PC-3 (cell line): Measurements from ENCODE around the gene KIF5C. TPM values are rescaled to one million over a fixed set of nuclear protein-coding genes. Genes with fewer than 3 reads are reported as not detected.

ENCODE experiments used
- ATAC-seq: fragments of 200-7000 bp; cut with Tn5 transposase; 2 replicates; pipeline ENCODE4 v1.9.1; 2020; ENCODE audit warnings: mild to moderate bottlenecking, moderate library complexity
- BruUV-seq: library from RNA; stranded (reverse); fragments of 400-500 nt; replicated peaks from 2 replicates; lab custom pipeline; 2021; lab: Mats Ljungman, UMichigan
- CTCF ChIA-PET: fragments of 300-600 bp; sonication (Branson Sonifier 250); formaldehyde crosslinking; loops from one replicate; lab custom pipeline; 2022; ENCODE audit warnings: antibody characterized with exemption; lab: Charles Lee
- POLR2A ChIA-PET: fragments of 300-600 bp; sonication (Branson Sonifier 250); formaldehyde crosslinking; loops from one replicate; lab custom pipeline; 2022; ENCODE audit warnings: antibody characterized with exemption; ENCODE audit not compliant: unreplicated experiment; lab: Charles Lee
- DNase-seq: peaks from one replicate; pipeline ENCODE4 v3.0.0-alpha.2; 2015
- H2AFZ ChIP-seq: fragments of 300-600 bp; sonication (generic); 2 replicates; pipeline ENCODE4 v1.6.0; 2016; ENCODE audit warnings: antibody characterized with exemption, low read length
- H3F3A ChIP-seq: fragments of 300-600 bp; sonication (generic); one replicate; pipeline ENCODE4 v1.6.0; 2017; ENCODE audit warnings: antibody characterized with exemption, low read length, control low read depth, mild to moderate bottlenecking; ENCODE audit not compliant: unreplicated experiment
- H3K27ac ChIP-seq: fragments of 300-600 bp; sonication (generic); 2 replicates; pipeline ENCODE4 v1.5.1; 2016; ENCODE audit warnings: mild to moderate bottlenecking, low read length
- H3K27me3 ChIP-seq: fragments of 300-600 bp; sonication (generic); 2 replicates; pipeline ENCODE4 v1.6.1; 2016; ENCODE audit warnings: low read length, mixed read lengths
- H3K36me3 ChIP-seq: fragments of 300-600 bp; sonication (generic); 2 replicates; pipeline ENCODE4 v1.6.1; 2016; ENCODE audit warnings: low read depth, mixed run types, low read length, mixed read lengths
- H3K4me1 ChIP-seq: fragments of 300-600 bp; sonication (generic); 2 replicates; pipeline ENCODE4 v1.5.1; 2016; ENCODE audit warnings: low read length; ENCODE audit not compliant: insufficient read depth
- H3K4me2 ChIP-seq: fragments of 300-600 bp; sonication (generic); 2 replicates; pipeline ENCODE4 v1.6.0; 2016; ENCODE audit warnings: low read length
- H3K4me3 ChIP-seq: fragments of 300-600 bp; sonication (generic); 2 replicates; pipeline ENCODE4 v1.5.1; 2016; ENCODE audit warnings: mild to moderate bottlenecking, low read length, mixed read lengths
- H3K79me2 ChIP-seq: fragments of 300-600 bp; sonication (generic); 2 replicates; pipeline ENCODE4 v1.6.1; 2017; ENCODE audit warnings: low read length, mixed read lengths
- H3K9ac ChIP-seq: fragments of 300-600 bp; sonication (generic); 2 replicates; pipeline ENCODE4 v1.6.0; 2016; ENCODE audit warnings: mild to moderate bottlenecking, low read length
- H3K9me2 ChIP-seq: fragments of 300-600 bp; sonication (generic); replicated peaks from 2 replicates; pipeline ENCODE4 v1.6.1; 2016; ENCODE audit warnings: mixed run types, low read length, mixed read lengths
- H3K9me3 ChIP-seq: fragments of 300-600 bp; sonication (generic); 2 replicates; pipeline ENCODE4 v1.6.1; 2016; ENCODE audit warnings: low read length, mixed read lengths
- H4K20me1 ChIP-seq: fragments of 300-600 bp; sonication (generic); 2 replicates; pipeline ENCODE4 v1.6.1; 2016; ENCODE audit warnings: low read length, mixed read lengths
- CTCF ChIP-seq: fragments of 300-600 bp; sonication (generic); conservative IDR thresholded peaks from 2 replicates; pipeline ENCODE4 v1.5.1; 2017; ENCODE audit warnings: antibody characterized with exemption, low read depth, mild to moderate bottlenecking, low read length
- EZH2 ChIP-seq: fragments of 300-600 bp; sonication (generic); IDR thresholded peaks from one replicate; pipeline ENCODE4 v1.6.1; 2017; ENCODE audit warnings: antibody characterized with exemption, mild to moderate bottlenecking, low read length; ENCODE audit not compliant: unreplicated experiment
- EZH2phosphoT487 ChIP-seq: fragments of 300-600 bp; sonication (generic); IDR thresholded peaks from 2 replicates; pipeline ENCODE4 v1.6.1; 2018; ENCODE audit warnings: mild to moderate bottlenecking, antibody characterized with exemption, low read length, borderline replicate concordance
- intact Hi-C: fragments of 100-400 bp; cut with micrococcal nuclease; formaldehyde crosslinking; loops from 2 replicates; pipeline ENCODE4 v1.9.0; 2023
- total RNA-seq: library from RNA; depleted of rRNA; stranded (reverse); fragments of >200 nt; gene quantifications from 2 replicates; pipeline ENCODE4 v1.2.3, GENCODE V29; 2014

The KIF5C gene
- total RNA-seq, 1 experiment from 2014 or later, result 4.0 TPM

- H4K20me1 ChIP-seq, result no peaks in the 10 kb centered on the region
- no peaks in the 10 kb centered on the region for H3K9me3 ChIP-seq
- no peaks in the 10 kb centered on the region for H3K36me3 ChIP-seq
- no peak overlapping the region for H3K9ac ChIP-seq
- CTCF ChIA-PET, result no interaction called here
- H3K4me1 ChIP-seq, result peaks cover 7% of the 10 kb centered on the region; the same call in 1 of the 2 replicates
- no peak overlapping the region for H3K4me2 ChIP-seq
- H3K27ac ChIP-seq, result no peak overlapping the region
- H3K79me2 ChIP-seq, result no peaks in the 10 kb centered on the region
- peaks cover 44% of the 10 kb centered on the region for H3K27me3 ChIP-seq
- TF ChIP-seq CTCF, result no peak
- intact Hi-C loops, result no loop called here
- no peak overlapping the region for H2AFZ ChIP-seq
- H3K4me3 ChIP-seq, result no peak overlapping the region
- H3K9me2 ChIP-seq, result no peaks in the 10 kb centered on the region
- no TSS peak for BruUV-seq
- POLR2A ChIA-PET, result no interaction called here
- DNase-seq (no peak), ATAC-seq (no peak)
- no peaks in the 10 kb centered on the region for H3F3A ChIP-seq
These were observed 127.4 kb downstream of the KIF5C start for GRCh38 chr2:149002378-149002890.

DNA sequence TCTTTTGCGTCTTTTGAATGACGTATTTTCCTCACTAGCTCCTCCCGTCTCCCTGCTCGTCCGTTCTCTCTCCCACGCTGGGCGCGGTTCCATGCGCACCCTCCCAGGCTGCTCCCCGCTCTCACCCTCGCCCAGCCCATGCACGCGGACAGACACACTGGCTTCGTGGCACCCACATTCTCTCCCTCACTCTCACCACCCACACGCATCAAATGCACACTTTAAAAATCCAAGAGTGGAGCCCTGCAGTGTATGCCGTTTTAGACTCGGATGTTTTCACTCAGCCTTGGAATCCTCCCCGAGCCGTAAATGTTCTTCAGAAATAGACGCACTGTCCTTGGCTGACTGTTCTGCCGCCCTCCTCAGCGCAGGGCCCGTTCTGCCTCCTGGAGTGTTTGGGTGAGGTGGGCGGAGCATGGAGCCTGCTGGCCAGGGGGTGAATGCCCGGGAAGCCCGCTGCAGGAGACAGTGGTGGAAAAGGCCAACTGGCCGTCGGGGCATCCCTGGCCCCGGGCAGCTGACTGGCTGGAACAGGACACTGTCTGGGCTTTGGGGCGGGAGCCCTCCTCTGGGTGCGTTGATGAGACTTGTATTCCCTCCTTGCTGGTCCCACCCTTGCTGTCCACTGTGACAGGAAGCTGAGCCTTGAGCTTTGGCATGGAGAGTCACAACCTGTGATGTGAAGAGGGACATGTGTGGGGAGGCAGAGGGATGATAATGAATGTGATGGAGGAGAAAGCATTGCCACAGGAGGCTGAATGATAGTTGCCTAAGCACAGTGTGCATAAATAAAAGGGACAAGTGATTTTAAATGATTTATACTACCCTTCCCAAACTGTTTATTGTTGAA lies 128.1 kb downstream of the KIF5C start:
- Histone ChIP-seq H3K9ac (no peak overlapping the region), H3F3A (no peaks in the 10 kb centered on the region), H3K4me3 (no peak overlapping the region), H3K27me3 (peaks cover 40% of the 10 kb centered on the region), H3K27ac (no peak overlapping the region), H3K36me3 (no peaks in the 10 kb centered on the region), H2AFZ (no peak overlapping the region), H4K20me1 (no peaks in the 10 kb centered on the region), H3K9me2 (no peaks in the 10 kb centered on the region), H3K4me1 (peaks cover 7% of the 10 kb centered on the region; the same call in 1 of the 2 replicates), H3K9me3 (no peaks in the 10 kb centered on the region), H3K79me2 (no peaks in the 10 kb centered on the region), H3K4me2 (no peak overlapping the region)
- no peak for TF ChIP-seq CTCF
- TF ChIP-seq EZH2phosphoT487, result no peak
- TF ChIP-seq EZH2, result no peak
- DNase-seq, result no peak
- ATAC-seq, result no peak
- no TSS peak for BruUV-seq
- ChIA-PET POLR2A (no interaction called here), CTCF (no interaction called here)
- intact Hi-C loops, result no loop called here

DNA sequence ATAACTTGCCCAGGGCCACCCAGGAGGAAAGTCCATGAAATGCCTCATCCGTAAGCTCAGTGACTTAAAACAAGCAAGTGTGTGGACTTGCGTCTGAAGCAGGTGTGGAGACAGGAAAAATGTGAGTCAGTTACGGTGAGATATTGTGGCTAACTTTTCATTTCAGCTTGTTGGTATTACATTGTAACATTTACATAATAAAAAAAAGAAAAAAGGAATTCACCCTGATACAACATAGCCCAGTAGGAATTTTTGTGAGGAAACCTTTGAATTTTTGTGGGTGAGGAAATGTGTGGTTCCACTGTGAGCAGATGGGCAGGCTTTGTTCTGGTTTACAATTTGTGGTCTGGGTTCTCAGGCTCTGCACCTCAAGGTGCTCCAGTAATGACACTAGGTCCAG lies 129.8 kb downstream of the KIF5C start:
- DNase-seq (no peak), ATAC-seq (no peak)
- Histone ChIP-seq H3K4me2 (no peak overlapping the region), H3F3A (no peaks in the 10 kb centered on the region), H3K36me3 (no peaks in the 10 kb centered on the region), H2AFZ (no peak overlapping the region), H3K4me1 (peaks cover 2% of the 10 kb centered on the region; the same call in 1 of the 2 replicates), H3K9me3 (no peaks in the 10 kb centered on the region), H3K27me3 (peaks cover 42% of the 10 kb centered on the region), H3K27ac (no peak overlapping the region), H3K79me2 (no peaks in the 10 kb centered on the region), H3K4me3 (no peak overlapping the region), H4K20me1 (no peaks in the 10 kb centered on the region), H3K9ac (no peak overlapping the region), H3K9me2 (no peaks in the 10 kb centered on the region)
- BruUV-seq, result no TSS peak
- TF ChIP-seq EZH2phosphoT487, result no peak
- TF ChIP-seq EZH2, result no peak
- TF ChIP-seq CTCF, result no peak
- ChIA-PET CTCF (no interaction called here), POLR2A (no interaction called here)
- intact Hi-C loops, result no loop called here
